Measurements from ENCODE around the gene GSTA4. TPM values are rescaled to one million over a fixed set of nuclear protein-coding genes. Genes with fewer than 3 reads are reported as not detected.
A peak's percentile ranks its signal among the peaks of the same experiment; 100 is the strongest.

The GSTA4 gene
- total and polyA plus RNA-seq, 9 donors: 23.0 to 309 (median 35.1) TPM

- intact Hi-C loops (cut with DNase I): no loop called here
Observed at GRCh38 chr6:52992980-52993920, 1.8 kb downstream of the GSTA4 start.

DNA sequence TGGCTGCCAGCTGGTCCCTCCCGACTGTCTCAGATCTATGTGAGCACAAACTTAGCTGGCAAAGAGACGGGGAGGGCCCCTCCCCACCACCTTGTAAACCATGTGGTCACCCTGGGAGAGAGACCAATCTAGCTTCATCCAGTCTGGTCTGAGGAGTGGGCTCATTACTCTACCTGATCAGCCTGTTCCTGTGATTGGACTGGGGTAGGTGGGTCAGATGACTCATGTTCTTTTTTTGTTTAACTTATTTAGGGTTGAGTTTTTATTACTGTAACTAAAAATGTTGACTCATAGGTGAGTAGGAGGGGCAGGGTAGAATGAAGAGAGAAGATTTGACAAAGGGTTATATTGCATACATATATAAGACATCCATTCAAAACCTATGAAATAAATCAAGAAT is 4.7 kb downstream of the GSTA4 start:
- intact Hi-C loops (cut with DNase I): no loop called here

More at GRCh38 chr6:52992980-52993920, 1.8 kb downstream of the GSTA4 start:
- DNase-seq: no peak
- Histone ChIP-seq H3K27me3 (no peaks in the 10 kb centered on the region), H3K4me3 (peak overlapping the region; percentile 82), H3K9me3 (no peaks in the 10 kb centered on the region), H3K27ac (peak overlapping the region; percentile 73 to 89), H3K36me3 (no peaks in the 10 kb centered on the region), H3K4me1 (ENCODE audit: insufficient read depth) (peaks cover 3% of the 10 kb centered on the region)
- WGBS, 3 donors: 41 to 46% (median 46%) methylated on average over 8 of the region's 8 CpGs
- TF ChIP-seq, protein P1, sequence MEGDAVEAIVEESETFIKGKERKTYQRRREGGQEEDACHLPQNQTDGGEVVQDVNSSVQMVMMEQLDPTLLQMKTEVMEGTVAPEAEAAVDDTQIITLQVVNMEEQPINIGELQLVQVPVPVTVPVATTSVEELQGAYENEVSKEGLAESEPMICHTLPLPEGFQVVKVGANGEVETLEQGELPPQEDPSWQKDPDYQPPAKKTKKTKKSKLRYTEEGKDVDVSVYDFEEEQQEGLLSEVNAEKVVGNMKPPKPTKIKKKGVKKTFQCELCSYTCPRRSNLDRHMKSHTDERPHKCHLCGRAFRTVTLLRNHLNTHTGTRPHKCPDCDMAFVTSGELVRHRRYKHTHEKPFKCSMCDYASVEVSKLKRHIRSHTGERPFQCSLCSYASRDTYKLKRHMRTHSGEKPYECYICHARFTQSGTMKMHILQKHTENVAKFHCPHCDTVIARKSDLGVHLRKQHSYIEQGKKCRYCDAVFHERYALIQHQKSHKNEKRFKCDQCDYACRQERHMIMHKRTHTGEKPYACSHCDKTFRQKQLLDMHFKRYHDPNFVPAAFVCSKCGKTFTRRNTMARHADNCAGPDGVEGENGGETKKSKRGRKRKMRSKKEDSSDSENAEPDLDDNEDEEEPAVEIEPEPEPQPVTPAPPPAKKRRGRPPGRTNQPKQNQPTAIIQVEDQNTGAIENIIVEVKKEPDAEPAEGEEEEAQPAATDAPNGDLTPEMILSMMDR (IDR thresholded peaks at IDR 0.05): no peak
- TF ChIP-seq POLR2A (IDR thresholded peaks at IDR 0.05) (no peak), EP300 (IDR thresholded peaks at IDR 0.05) (no peak)

DNA sequence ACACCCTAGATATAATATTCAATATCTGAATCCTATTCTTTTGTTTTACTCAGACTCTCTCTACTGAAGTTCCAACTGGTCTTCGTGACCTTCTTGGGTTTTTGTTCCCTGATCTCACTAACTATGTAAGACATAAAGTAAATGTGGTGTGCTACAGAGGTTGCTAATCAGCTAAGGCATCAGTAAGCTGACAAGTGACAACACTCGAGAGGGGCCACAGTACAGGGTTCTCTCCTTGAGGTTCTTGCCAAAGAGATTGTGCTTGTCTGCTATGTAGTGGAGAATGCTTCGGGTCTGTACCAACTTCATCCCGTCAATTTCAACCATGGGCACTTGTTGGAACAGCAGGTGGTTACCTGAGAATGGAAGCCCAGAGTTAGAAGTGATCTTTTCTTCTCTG is 9.9 kb downstream of the GSTA4 start:
- intact Hi-C loops (cut with DNase I): no loop called here
- Histone ChIP-seq H3K4me1 (ENCODE audit: insufficient read depth) (no peaks in the 10 kb centered on the region), H3K4me3 (no peak overlapping the region), H3K27me3 (no peaks in the 10 kb centered on the region), H3K27ac (no peak overlapping the region), H3K36me3 (no peaks in the 10 kb centered on the region), H3K9me3 (no peaks in the 10 kb centered on the region)
- DNase-seq: no peak
- 91 to 95% (median 94%) methylated on average over 4 of the region's 4 CpGs for WGBS, 3 donors
- TF ChIP-seq POLR2A (IDR thresholded peaks at IDR 0.05) (no peak), EP300 (IDR thresholded peaks at IDR 0.05) (no peak)
- TF ChIP-seq, protein P1 (IDR thresholded peaks at IDR 0.05): no peak

More for the DNA sequence above, 4.7 kb downstream of the GSTA4 start:
- Histone ChIP-seq H3K27me3 (no peaks in the 10 kb centered on the region), H3K4me3 (no peak overlapping the region), H3K27ac (no peak overlapping the region), H3K36me3 (no peaks in the 10 kb centered on the region), H3K4me1 (ENCODE audit: insufficient read depth) (peaks cover 3% of the 10 kb centered on the region), H3K9me3 (no peaks in the 10 kb centered on the region)
- no peak for DNase-seq
- 85 to 91% (median 90%) methylated on average over 2 of the region's 2 CpGs for WGBS, 3 donors
- TF ChIP-seq POLR2A (IDR thresholded peaks at IDR 0.05) (no peak), EP300 (IDR thresholded peaks at IDR 0.05) (no peak)
- TF ChIP-seq, protein P1 (IDR thresholded peaks at IDR 0.05): no peak

- Histone ChIP-seq H3K36me3 (no peaks in the 10 kb centered on the region), H3K27ac (no peak overlapping the region), H3K9me3 (no peaks in the 10 kb centered on the region), H3K4me1 (ENCODE audit: insufficient read depth) (no peaks in the 10 kb centered on the region), H3K4me3 (no peak overlapping the region), H3K27me3 (no peaks in the 10 kb centered on the region)
- TF ChIP-seq POLR2A (IDR thresholded peaks at IDR 0.05) (no peak), EP300 (IDR thresholded peaks at IDR 0.05) (no peak)
- TF ChIP-seq, protein P1 (IDR thresholded peaks at IDR 0.05): no peak
- intact Hi-C loops (cut with DNase I): no loop called here
- 92 to 96% (median 96%) methylated on average over 3 of the region's 3 CpGs for WGBS, 3 donors
- no peak for DNase-seq
Observed at GRCh38 chr6:52984247-52984646, 10.8 kb downstream of the GSTA4 start.

Measured in ovary (tissue), 9 donors.